Right lobe of liver (tissue), 6 donors: ENCODE measurements around the gene CGRRF1. TPM values are rescaled to one million over a fixed set of nuclear protein-coding genes. Genes with fewer than 3 reads are reported as not detected.

Experiments used
- ATAC-seq, 4 donors: fragments of 200-7000 bp; cut with Tn5 transposase; one replicate each; pipeline ENCODE4 v1.9.1; 2020; ENCODE audit warnings: mild to moderate bottlenecking in 4 of 4, moderate library complexity in 4 of 4
- DNase-seq, 3 donors: peaks; one replicate each; pipeline ENCODE4 v3.0.0-alpha.2; 2020
- H3K27ac ChIP-seq, 3 donors: fragments of 200-600 bp; one replicate each; pipeline ENCODE4 v1.8.0; 2022
- H3K27me3 ChIP-seq, 2 donors: fragments of 200-600 bp; one replicate each; pipeline ENCODE4 v1.8.0; 2022
- H3K36me3 ChIP-seq, 4 donors: fragments of 200-600 bp; sonication (generic) in 1 of 4; one replicate each; pipeline versions ENCODE4 v1.5.1 to v1.8.0; 2017 to 2022; ENCODE audit warnings: control low read depth in 1 of 4
- H3K4me1 ChIP-seq, 4 donors: fragments of 200-600 bp; sonication (generic) in 1 of 4; one replicate each; pipeline versions ENCODE4 v1.5.1 to v1.8.0; 2017 to 2022; ENCODE audit warnings: control low read depth in 1 of 4
- H3K4me3 ChIP-seq, 3 donors: fragments of 200-600 bp; one replicate each; pipeline ENCODE4 v1.8.0; 2022
- H3K9me3 ChIP-seq, 4 donors: fragments of 200-600 bp; sonication (generic) in 1 of 4; one replicate each; pipeline versions ENCODE4 v1.5.1 to v1.8.0; 2017 to 2022; ENCODE audit warnings: control low read depth in 1 of 4
- CTCF ChIP-seq, 4 donors: fragments of 200-600 bp in 3 of 4; fragments of 450-650 bp in 1 of 4; IDR thresholded peaks; one replicate each; pipeline versions ENCODE4 v1.5.1 to v1.8.0; 2016 to 2022; ENCODE audit warnings: antibody characterized with exemption in 4 of 4, mild to moderate bottlenecking in 2 of 4
- POLR2A ChIP-seq: fragments of 450-650 bp; IDR thresholded peaks from one replicate; pipeline ENCODE4 v1.6.1; 2017; ENCODE audit warnings: antibody characterized with exemption, mild to moderate bottlenecking
- WGBS: methylation state at CpG from one replicate; pipeline ENCODE4 v1.1.6; 2018; ENCODE audit warnings: low coverage, low lambda C conversion rate; ENCODE audit not compliant: insufficient coverage; ENCODE audit errors: missing lambda C conversion rate; 5-methylcytosine and 5-hydroxymethylcytosine counted together
- intact Hi-C, 2 donors: fragments of 100-400 bp; cut with DNase I; formaldehyde crosslinking; loops; one replicate each; pipeline versions ENCODE4 v1.11.2 to v1.14.1; 2022
- total RNA-seq, 6 experiments: library from RNA; depleted of rRNA in 2 of 6; stranded (reverse); fragments of >200 nt in 2 of 6; fragmentation: NEBNext Ultra II Directional in 3 of 6; extraction: Animal tissue kit (Norgen Biotek cat#: 25700) in 3 of 6; gene quantifications; one replicate each; pipeline versions ENCODE4 v1.1.0 to v1.2.4, GENCODE V29; 2016 to 2023
- donor health status: DM: no; HTN: yes; CAD: no.
- donor health status: DM: no; HTN: no; CAD: no.
- donor health status: DM: no; HTN: no; CAD: no.
- donor health status: DM: no; HTN: yes; CAD: no.
- donor health status: DM: no; HTN: yes; CAD: no.

Gene CGRRF1
- total RNA-seq, 6 experiments from 2014 or later = 5.4 to 8.2 (median 6.7) TPM

GRCh38 chr14:54503486-54503885 lies 6.2 kb upstream of the CGRRF1 start:
- H3K4me3 ChIP-seq = no peak overlapping the region
- intact Hi-C loops = no loop called here
- H3K9me3 ChIP-seq = no peaks in the 10 kb centered on the region
- H3K27ac ChIP-seq = no peak overlapping the region
- ATAC-seq (peak; percentile 30 to 67 (median 52)), DNase-seq (no peak)
- 30% methylated on average over 3 of the region's 3 CpGs for WGBS
- H3K36me3 ChIP-seq = no peaks in the 10 kb centered on the region
- no peaks in the 10 kb centered on the region for H3K27me3 ChIP-seq
- TF ChIP-seq CTCF (IDR thresholded peaks at IDR 0.05) (peak; percentile 12 to 47 (median 38)), POLR2A (no peak)
- H3K4me1 ChIP-seq = no peaks in the 10 kb centered on the region

- Histone ChIP-seq H3K4me3 (no peak overlapping the region), H3K27ac (no peak overlapping the region), H3K27me3 (no peaks in the 10 kb centered on the region), H3K9me3 (no peaks in the 10 kb centered on the region), H3K36me3 (no peaks in the 10 kb centered on the region), H3K4me1 (peaks cover 0 to 8% (median 0%) of the 10 kb centered on the region in 4 donors)
- ATAC-seq = no peak
- WGBS = 77% methylated on average over 1 of the region's 1 CpG
- TF ChIP-seq POLR2A (no peak), CTCF (IDR thresholded peaks at IDR 0.05) (no peak)
- no peak for DNase-seq
- intact Hi-C loops = no loop called here
Measured at GRCh38 chr14:54512393-54512792, 2.7 kb downstream of the CGRRF1 start.

GRCh38 chr14:54515670-54516069 lies 6.0 kb downstream of the CGRRF1 start:
- 79% methylated on average over 1 of the region's 1 CpG for WGBS
- DNase-seq = no peak
- no peak overlapping the region for H3K27ac ChIP-seq
- no peaks in the 10 kb centered on the region for H3K27me3 ChIP-seq
- ATAC-seq = no peak
- intact Hi-C loops = no loop called here
- no peak overlapping the region for H3K4me3 ChIP-seq
- no peaks in the 10 kb centered on the region for H3K9me3 ChIP-seq
- TF ChIP-seq CTCF (IDR thresholded peaks at IDR 0.05) = no peak
- no peak for TF ChIP-seq POLR2A
- H3K4me1 ChIP-seq = peaks cover 0 to 5% (median 0%) of the 10 kb centered on the region in 4 donors
- no peaks in the 10 kb centered on the region for H3K36me3 ChIP-seq

- ATAC-seq = no peak
- no peaks in the 10 kb centered on the region for H3K27me3 ChIP-seq
- no peaks in the 10 kb centered on the region for H3K36me3 ChIP-seq
- no peak for TF ChIP-seq POLR2A
- TF ChIP-seq CTCF (IDR thresholded peaks at IDR 0.05) = no peak
- intact Hi-C loops = no loop called here
- no peak overlapping the region for H3K27ac ChIP-seq
- no peak for DNase-seq
- 76% methylated on average over 1 of the region's 1 CpG for WGBS
- no peaks in the 10 kb centered on the region for H3K9me3 ChIP-seq
- H3K4me3 ChIP-seq = no peak overlapping the region
- no peaks in the 10 kb centered on the region for H3K4me1 ChIP-seq
Measured at GRCh38 chr14:54516709-54517108, 7.0 kb downstream of the CGRRF1 start.

- no peak for ATAC-seq
- no peak for DNase-seq
- Histone ChIP-seq H3K9me3 (no peaks in the 10 kb centered on the region), H3K4me3 (no peak overlapping the region), H3K27ac (no peak overlapping the region), H3K36me3 (peaks cover 0 to 4% (median 0%) of the 10 kb centered on the region in 4 donors), H3K4me1 (peaks cover 0 to 6% (median 0%) of the 10 kb centered on the region in 4 donors), H3K27me3 (no peaks in the 10 kb centered on the region)
- WGBS = 91% methylated on average over 4 of the region's 4 CpGs
- TF ChIP-seq POLR2A (no peak), CTCF (IDR thresholded peaks at IDR 0.05) (no peak)
- intact Hi-C loops = no loop called here
Measured at GRCh38 chr14:54524410-54524809, 14.7 kb downstream of the CGRRF1 start.
